SK-N-SH treated with all-trans-retinoic acid at 6 μM for 48 hours (cell line): Measurements from ENCODE around the gene MX2.

Experiments used
- ATAC-seq: fragments of 200-7000 bp; cut with Tn5 transposase; 3 replicates; pipeline ENCODE4 v1.9.1; 2020; ENCODE audit warnings: mild to moderate bottlenecking, moderate library complexity
- ARNTL ChIP-seq: fragments of 450-650 bp; formaldehyde crosslinking; IDR thresholded peaks from 2 replicates; pipeline ENCODE4 v1.5.0; 2020; ENCODE audit warnings: low read depth, mild to moderate bottlenecking, moderate library complexity, borderline replicate concordance
- CSDC2 ChIP-seq: fragments of 250-450 bp; sonication (Bioruptor Pico); IDR thresholded peaks from 2 replicates; pipeline ENCODE4 v1.5.0; 2020; ENCODE audit warnings: mild to moderate bottlenecking, moderate library complexity
- GLIS3 ChIP-seq: fragments of 250-450 bp; sonication (Bioruptor Pico); IDR thresholded peaks from 2 replicates; pipeline ENCODE4 v1.5.0; 2020; ENCODE audit warnings: mild to moderate bottlenecking, moderate library complexity
- ISL1 ChIP-seq: fragments of 250-450 bp; sonication (Bioruptor Pico); IDR thresholded peaks from 2 replicates; pipeline ENCODE4 v2.1.2; 2022; ENCODE audit warnings: mild to moderate bottlenecking, moderate library complexity
- OSR1 ChIP-seq: fragments of 250-450 bp; sonication (Bioruptor Pico); IDR thresholded peaks from 2 replicates; pipeline ENCODE4 v1.8.0; 2022; ENCODE audit warnings: moderate library complexity, mild to moderate bottlenecking, inconsistent platforms
- PPARA ChIP-seq: fragments of 250-450 bp; sonication (Bioruptor Pico); IDR thresholded peaks from 2 replicates; pipeline ENCODE4 v1.5.0; 2020; ENCODE audit warnings: mild to moderate bottlenecking, borderline replicate concordance
- RARB ChIP-seq: fragments of 250-450 bp; sonication (Bioruptor Pico); IDR thresholded peaks from 2 replicates; pipeline ENCODE4 v1.8.0; 2021; ENCODE audit warnings: mild to moderate bottlenecking, moderate library complexity
- SNAI2 ChIP-seq: fragments of 250-450 bp; sonication (Bioruptor Pico); IDR thresholded peaks from 2 replicates; pipeline ENCODE4 v1.5.0; 2020; ENCODE audit warnings: mild to moderate bottlenecking, moderate library complexity
- TCF4 ChIP-seq: fragments of 250-450 bp; sonication (Bioruptor Pico); IDR thresholded peaks from 2 replicates; pipeline ENCODE4 v1.8.0; 2021; ENCODE audit warnings: mild to moderate bottlenecking, moderate library complexity, borderline replicate concordance
- TOX ChIP-seq: fragments of 250-450 bp; sonication (Bioruptor Pico); IDR thresholded peaks from 2 replicates; pipeline ENCODE4 v1.8.0; 2021; ENCODE audit warnings: mild to moderate bottlenecking, moderate library complexity, borderline replicate concordance
- ZC3H10 ChIP-seq: fragments of 250-450 bp; sonication (Bioruptor Pico); IDR thresholded peaks from 2 replicates; pipeline ENCODE4 v1.5.1; 2021; ENCODE audit warnings: mild to moderate bottlenecking, moderate library complexity
- ZFP3 ChIP-seq: fragments of 250-450 bp; sonication (Bioruptor Pico); IDR thresholded peaks from 2 replicates; pipeline ENCODE4 v1.5.0; 2020; ENCODE audit warnings: mild to moderate bottlenecking, moderate library complexity
- ZFP30 ChIP-seq: fragments of 450-650 bp; formaldehyde crosslinking; IDR thresholded peaks from 2 replicates; pipeline ENCODE4 v1.5.0; 2022; ENCODE audit warnings: mild to moderate bottlenecking, moderate library complexity
- ZNF8 ChIP-seq: fragments of 450-650 bp; formaldehyde crosslinking; IDR thresholded peaks from 2 replicates; pipeline ENCODE4 v1.5.0; 2020; ENCODE audit warnings: mild to moderate bottlenecking, moderate library complexity
- TF ChIP-seq, protein P1 (sequence below): fragments of 250-450 bp; sonication (Bioruptor Pico); IDR thresholded peaks from 2 replicates; pipeline ENCODE4 v1.5.1; 2021; ENCODE audit warnings: mild to moderate bottlenecking, moderate library complexity
- TF ChIP-seq, protein P2 (sequence below): fragments of 250-450 bp; sonication (Bioruptor Pico); IDR thresholded peaks from 2 replicates; pipeline ENCODE4 v1.8.0; 2021; ENCODE audit warnings: low read depth, mild to moderate bottlenecking, moderate library complexity, borderline replicate concordance
- TF ChIP-seq, protein P3 (sequence below): fragments of 250-450 bp; sonication (Bioruptor Pico); IDR thresholded peaks from 2 replicates; pipeline ENCODE4 v1.5.0; 2020; ENCODE audit warnings: mild to moderate bottlenecking, moderate library complexity
- TF ChIP-seq, protein P4 (sequence below): fragments of 250-450 bp; sonication (Bioruptor Pico); IDR thresholded peaks from 2 replicates; pipeline ENCODE4 v1.5.1; 2020; ENCODE audit warnings: low read depth, mild to moderate bottlenecking, moderate library complexity
- TF ChIP-seq, protein P5 (sequence below): fragments of 250-450 bp; sonication (Bioruptor Pico); IDR thresholded peaks from 2 replicates; pipeline ENCODE4 v1.8.0; 2020; ENCODE audit warnings: mild to moderate bottlenecking, moderate library complexity, borderline replicate concordance

MX2 gene

DNA sequence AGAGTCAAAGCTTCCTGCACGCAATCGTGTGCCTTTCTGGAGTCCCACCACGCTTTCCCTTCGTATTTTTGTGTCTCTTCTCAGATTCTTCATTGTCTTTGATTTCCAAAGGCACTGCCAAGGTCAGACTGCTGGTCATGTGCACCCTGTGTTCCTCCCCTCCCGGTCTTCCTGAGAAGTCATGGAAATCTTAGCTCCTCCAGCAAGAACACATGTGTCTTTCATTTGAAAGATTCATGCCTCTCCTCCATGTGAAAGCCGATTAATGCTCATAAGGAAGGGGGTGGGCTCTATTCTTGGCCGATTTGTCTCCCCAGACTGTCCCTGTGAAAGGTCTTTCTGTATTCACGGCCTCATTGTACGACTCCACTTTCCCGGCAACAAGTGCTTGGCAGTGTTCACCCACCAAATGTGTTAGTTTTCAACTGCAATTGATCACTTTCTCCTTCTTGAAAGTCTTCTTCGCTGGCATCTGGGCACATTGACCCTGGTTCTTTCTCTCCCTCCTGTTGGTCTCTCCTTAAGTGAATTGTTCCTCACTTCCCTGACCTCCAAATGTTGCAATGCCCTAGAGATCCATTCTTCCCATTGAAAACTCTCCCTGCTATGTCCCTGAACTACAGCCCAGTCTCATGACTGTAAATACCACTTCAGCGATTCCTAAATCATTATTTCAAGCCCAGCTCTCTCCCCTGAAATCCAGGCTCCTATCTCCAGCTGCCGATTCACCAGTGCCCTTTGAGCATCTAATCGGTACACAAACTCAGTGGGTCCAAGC lies 25.4 kb downstream of the MX2 start:
- ATAC-seq: no peak
- TF ChIP-seq RARB (CRISPR knock-in tag) (no peak), CSDC2 (CRISPR knock-in tag) (no peak), ZNF8 (no peak), ISL1 (CRISPR knock-in tag) (no peak), ZFP30 (no peak), ZC3H10 (CRISPR knock-in tag) (no peak), ZFP3 (no peak), OSR1 (no peak), PPARA (CRISPR knock-in tag) (no peak), ARNTL (CRISPR knock-in tag) (no peak), TOX (CRISPR knock-in tag) (no peak), SNAI2 (no peak)
- TF ChIP-seq, protein P1, sequence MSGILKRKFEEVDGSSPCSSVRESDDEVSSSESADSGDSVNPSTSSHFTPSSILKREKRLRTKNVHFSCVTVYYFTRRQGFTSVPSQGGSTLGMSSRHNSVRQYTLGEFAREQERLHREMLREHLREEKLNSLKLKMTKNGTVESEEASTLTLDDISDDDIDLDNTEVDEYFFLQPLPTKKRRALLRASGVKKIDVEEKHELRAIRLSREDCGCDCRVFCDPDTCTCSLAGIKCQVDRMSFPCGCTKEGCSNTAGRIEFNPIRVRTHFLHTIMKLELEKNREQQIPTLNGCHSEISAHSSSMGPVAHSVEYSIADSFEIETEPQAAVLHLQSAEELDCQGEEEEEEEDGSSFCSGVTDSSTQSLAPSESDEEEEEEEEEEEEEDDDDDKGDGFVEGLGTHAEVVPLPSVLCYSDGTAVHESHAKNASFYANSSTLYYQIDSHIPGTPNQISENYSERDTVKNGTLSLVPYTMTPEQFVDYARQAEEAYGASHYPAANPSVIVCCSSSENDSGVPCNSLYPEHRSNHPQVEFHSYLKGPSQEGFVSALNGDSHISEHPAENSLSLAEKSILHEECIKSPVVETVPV: no peak
- TF ChIP-seq, protein P2, sequence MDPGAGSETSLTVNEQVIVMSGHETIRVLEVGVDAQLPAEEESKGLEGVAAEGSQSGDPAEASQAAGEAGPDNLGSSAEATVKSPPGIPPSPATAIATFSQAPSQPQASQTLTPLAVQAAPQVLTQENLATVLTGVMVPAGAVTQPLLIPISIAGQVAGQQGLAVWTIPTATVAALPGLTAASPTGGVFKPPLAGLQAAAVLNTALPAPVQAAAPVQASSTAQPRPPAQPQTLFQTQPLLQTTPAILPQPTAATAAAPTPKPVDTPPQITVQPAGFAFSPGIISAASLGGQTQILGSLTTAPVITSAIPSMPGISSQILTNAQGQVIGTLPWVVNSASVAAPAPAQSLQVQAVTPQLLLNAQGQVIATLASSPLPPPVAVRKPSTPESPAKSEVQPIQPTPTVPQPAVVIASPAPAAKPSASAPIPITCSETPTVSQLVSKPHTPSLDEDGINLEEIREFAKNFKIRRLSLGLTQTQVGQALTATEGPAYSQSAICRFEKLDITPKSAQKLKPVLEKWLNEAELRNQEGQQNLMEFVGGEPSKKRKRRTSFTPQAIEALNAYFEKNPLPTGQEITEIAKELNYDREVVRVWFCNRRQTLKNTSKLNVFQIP (CRISPR knock-in tag): no peak
- TF ChIP-seq, protein P3, sequence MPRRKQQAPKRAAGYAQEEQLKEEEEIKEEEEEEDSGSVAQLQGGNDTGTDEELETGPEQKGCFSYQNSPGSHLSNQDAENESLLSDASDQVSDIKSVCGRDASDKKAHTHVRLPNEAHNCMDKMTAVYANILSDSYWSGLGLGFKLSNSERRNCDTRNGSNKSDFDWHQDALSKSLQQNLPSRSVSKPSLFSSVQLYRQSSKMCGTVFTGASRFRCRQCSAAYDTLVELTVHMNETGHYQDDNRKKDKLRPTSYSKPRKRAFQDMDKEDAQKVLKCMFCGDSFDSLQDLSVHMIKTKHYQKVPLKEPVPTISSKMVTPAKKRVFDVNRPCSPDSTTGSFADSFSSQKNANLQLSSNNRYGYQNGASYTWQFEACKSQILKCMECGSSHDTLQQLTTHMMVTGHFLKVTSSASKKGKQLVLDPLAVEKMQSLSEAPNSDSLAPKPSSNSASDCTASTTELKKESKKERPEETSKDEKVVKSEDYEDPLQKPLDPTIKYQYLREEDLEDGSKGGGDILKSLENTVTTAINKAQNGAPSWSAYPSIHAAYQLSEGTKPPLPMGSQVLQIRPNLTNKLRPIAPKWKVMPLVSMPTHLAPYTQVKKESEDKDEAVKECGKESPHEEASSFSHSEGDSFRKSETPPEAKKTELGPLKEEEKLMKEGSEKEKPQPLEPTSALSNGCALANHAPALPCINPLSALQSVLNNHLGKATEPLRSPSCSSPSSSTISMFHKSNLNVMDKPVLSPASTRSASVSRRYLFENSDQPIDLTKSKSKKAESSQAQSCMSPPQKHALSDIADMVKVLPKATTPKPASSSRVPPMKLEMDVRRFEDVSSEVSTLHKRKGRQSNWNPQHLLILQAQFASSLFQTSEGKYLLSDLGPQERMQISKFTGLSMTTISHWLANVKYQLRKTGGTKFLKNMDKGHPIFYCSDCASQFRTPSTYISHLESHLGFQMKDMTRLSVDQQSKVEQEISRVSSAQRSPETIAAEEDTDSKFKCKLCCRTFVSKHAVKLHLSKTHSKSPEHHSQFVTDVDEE (CRISPR knock-in tag): no peak
- TF ChIP-seq, protein P4, sequence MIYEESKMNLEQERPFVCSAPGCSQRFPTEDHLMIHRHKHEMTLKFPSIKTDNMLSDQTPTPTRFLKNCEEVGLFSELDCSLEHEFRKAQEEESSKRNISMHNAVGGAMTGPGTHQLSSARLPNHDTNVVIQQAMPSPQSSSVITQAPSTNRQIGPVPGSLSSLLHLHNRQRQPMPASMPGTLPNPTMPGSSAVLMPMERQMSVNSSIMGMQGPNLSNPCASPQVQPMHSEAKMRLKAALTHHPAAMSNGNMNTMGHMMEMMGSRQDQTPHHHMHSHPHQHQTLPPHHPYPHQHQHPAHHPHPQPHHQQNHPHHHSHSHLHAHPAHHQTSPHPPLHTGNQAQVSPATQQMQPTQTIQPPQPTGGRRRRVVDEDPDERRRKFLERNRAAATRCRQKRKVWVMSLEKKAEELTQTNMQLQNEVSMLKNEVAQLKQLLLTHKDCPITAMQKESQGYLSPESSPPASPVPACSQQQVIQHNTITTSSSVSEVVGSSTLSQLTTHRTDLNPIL (CRISPR knock-in tag): no peak

DNA sequence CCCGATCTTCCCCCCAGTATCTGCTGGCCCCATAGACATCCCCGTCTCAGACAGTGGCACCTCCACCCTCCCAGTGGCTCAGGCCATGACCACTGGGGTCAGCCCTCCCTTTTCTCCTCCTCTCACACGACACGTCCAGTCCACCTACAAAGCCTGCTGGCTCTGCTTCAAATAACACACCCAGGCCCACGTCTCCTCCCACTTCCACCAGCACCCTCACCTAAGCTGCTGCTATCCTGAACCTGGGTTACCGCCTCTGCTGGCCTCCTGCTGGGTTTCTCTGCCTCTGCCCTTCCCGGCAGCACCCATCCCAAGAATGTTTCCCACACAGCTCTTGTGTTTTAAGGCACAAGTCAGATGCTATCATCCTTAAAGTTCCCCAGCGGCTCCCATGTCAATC lies 26.0 kb downstream of the MX2 start:
- no peak for ATAC-seq
- TF ChIP-seq, protein P3 (CRISPR knock-in tag): no peak
- no peak for TF ChIP-seq TCF4 (CRISPR knock-in tag)
- no peak for TF ChIP-seq ZNF8
- TF ChIP-seq, all 23 proteins: peak for 0

DNA sequence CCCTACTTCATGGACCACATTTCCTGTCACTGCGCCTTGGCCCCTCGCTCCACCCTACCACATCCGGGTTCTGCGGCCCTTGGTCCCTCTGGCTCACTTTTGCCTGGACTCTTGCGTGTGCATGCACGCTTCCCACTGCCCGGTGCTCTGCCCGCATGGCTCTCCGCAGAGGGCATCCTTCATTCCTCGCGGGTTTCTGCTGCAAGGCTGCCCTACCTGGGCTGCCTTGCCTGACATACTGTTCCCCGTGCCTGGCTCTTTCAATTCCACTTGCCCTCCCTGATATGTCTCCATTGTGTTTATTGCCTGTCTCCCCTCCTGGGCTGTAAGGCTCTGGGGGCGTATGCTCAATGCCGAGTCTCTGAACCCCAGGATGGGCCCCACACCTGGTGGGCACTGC lies 26.4 kb downstream of the MX2 start:
- no peak for ATAC-seq
- no peak for TF ChIP-seq SNAI2
- no peak for TF ChIP-seq GLIS3 (CRISPR knock-in tag)
- TF ChIP-seq, protein P4 (CRISPR knock-in tag): no peak
- TF ChIP-seq CSDC2 (CRISPR knock-in tag): no peak
- TF ChIP-seq, protein P2 (CRISPR knock-in tag): no peak
- no peak for TF ChIP-seq ZC3H10 (CRISPR knock-in tag)
- TF ChIP-seq ARNTL (CRISPR knock-in tag): no peak
- no peak for TF ChIP-seq RARB (CRISPR knock-in tag)
- TF ChIP-seq, protein P5, sequence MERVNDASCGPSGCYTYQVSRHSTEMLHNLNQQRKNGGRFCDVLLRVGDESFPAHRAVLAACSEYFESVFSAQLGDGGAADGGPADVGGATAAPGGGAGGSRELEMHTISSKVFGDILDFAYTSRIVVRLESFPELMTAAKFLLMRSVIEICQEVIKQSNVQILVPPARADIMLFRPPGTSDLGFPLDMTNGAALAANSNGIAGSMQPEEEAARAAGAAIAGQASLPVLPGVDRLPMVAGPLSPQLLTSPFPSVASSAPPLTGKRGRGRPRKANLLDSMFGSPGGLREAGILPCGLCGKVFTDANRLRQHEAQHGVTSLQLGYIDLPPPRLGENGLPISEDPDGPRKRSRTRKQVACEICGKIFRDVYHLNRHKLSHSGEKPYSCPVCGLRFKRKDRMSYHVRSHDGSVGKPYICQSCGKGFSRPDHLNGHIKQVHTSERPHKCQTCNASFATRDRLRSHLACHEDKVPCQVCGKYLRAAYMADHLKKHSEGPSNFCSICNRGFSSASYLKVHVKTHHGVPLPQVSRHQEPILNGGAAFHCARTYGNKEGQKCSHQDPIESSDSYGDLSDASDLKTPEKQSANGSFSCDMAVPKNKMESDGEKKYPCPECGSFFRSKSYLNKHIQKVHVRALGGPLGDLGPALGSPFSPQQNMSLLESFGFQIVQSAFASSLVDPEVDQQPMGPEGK (CRISPR knock-in tag): no peak
